ENCODE data around the gene EIF3L. TPM values are rescaled to one million over a fixed set of nuclear protein-coding genes. Genes with fewer than 3 reads are reported as not detected.
A peak's percentile ranks its signal among the peaks of the same experiment; 100 is the strongest.

The EIF3L gene
- polyA plus RNA-seq, 3 donors = 209 to 503 (median 246) TPM

GRCh38 chr22:37911697-37912096 lies 62.5 kb downstream of the EIF3L start:
- DNase-seq = no peak
- Histone ChIP-seq H3K27me3 (ENCODE audit: control insufficient read depth in 2 of 2, insufficient read depth in 2 of 2, low read length in 2 of 2) (no peaks in the 10 kb centered on the region), H3K4me2 (replicated peaks; ENCODE audit: extremely low read depth, low read length, poor library complexity, severe bottlenecking) (no peak overlapping the region), H3K36me3 (replicated peaks in 1 of 2; ENCODE audit: control insufficient read depth in 1 of 2, insufficient read depth in 2 of 2, low read length in 2 of 2) (peaks cover 6 to 13% of the 10 kb centered on the region in 2 donors), H3K27ac (ENCODE audit: low read depth in 1 of 2, low read length in 2 of 2) (no peak overlapping the region), H3K9me3 (replicated peaks in 1 of 2; ENCODE audit: control insufficient read depth in 1 of 2, insufficient read depth in 1 of 2, low read length in 2 of 2) (no peaks in the 10 kb centered on the region), H3K4me1 (ENCODE audit: control insufficient read depth in 1 of 2, insufficient read depth in 2 of 2, low read length in 2 of 2) (peaks cover 8 to 12% of the 10 kb centered on the region in 2 donors), H3K79me2 (ENCODE audit: insufficient read depth, low read length) (no peaks in the 10 kb centered on the region), H3K4me3 (replicated peaks in 1 of 3; ENCODE audit: low read depth in 2 of 3, low read length in 3 of 3) (no peak overlapping the region), H2AFZ (ENCODE audit: insufficient read depth, low read depth, low read length, poor library complexity, severe bottlenecking) (no peak overlapping the region), H3K9ac (ENCODE audit: insufficient read depth, low read length, poor library complexity, severe bottlenecking) (no peak overlapping the region), H4K20me1 (ENCODE audit: insufficient read depth, low read length) (peaks cover 5% of the 10 kb centered on the region)
- intact Hi-C loops (cut with micrococcal nuclease) = no loop called here
- peaks cover 22 to 29% of the 10 kb centered on the region in 2 donors for H3K36me3 Mint-ChIP-seq
- H3K4me3 Mint-ChIP-seq = no peak overlapping the region
- H3K27ac Mint-ChIP-seq = peak overlapping the region in 1 of 7 donors; percentile 13
- H3K27me3 Mint-ChIP-seq (ENCODE audit: low read depth in 3 of 3) = peaks cover 0 to 4% (median 2%) of the 10 kb centered on the region in 3 donors
- no peaks in the 10 kb centered on the region for H3K9me3 Mint-ChIP-seq
- H3K4me1 Mint-ChIP-seq = peaks cover 16% of the 10 kb centered on the region
- 96% methylated on average over 2 of the region's 8 CpGs for WGBS (ENCODE audit: insufficient coverage)
- no peak for TF ChIP-seq CTCF (IDR thresholded peaks at IDR 0.05)

- no peaks in the 10 kb centered on the region for H3K79me2 ChIP-seq (ENCODE audit: insufficient read depth, low read length)
Measured at GRCh38 chr22:37912171-37912570, 63.0 kb downstream of the EIF3L start.

More at GRCh38 chr22:37912171-37912570, 63.0 kb downstream of the EIF3L start:
- peaks cover 3 to 7% of the 10 kb centered on the region in 2 donors for H3K4me1 ChIP-seq (ENCODE audit: control insufficient read depth in 1 of 2, insufficient read depth in 2 of 2, low read length in 2 of 2)
- DNase-seq = no peak
- WGBS (ENCODE audit: insufficient coverage) = no CpG with 5 or more reads among the region's 8 CpGs
- H3K9ac ChIP-seq (ENCODE audit: insufficient read depth, low read length, poor library complexity, severe bottlenecking) = no peak overlapping the region
- Mint-ChIP-seq H3K27me3 (ENCODE audit: low read depth in 3 of 3) (peaks cover 0 to 4% (median 2%) of the 10 kb centered on the region in 3 donors), H3K27ac (no peak overlapping the region), H3K4me1 (peaks cover 12% of the 10 kb centered on the region), H3K36me3 (peaks cover 22 to 32% of the 10 kb centered on the region in 2 donors), H3K4me3 (no peak overlapping the region), H3K9me3 (no peaks in the 10 kb centered on the region)
- no peaks in the 10 kb centered on the region for H3K9me3 ChIP-seq (replicated peaks in 1 of 2; ENCODE audit: control insufficient read depth in 1 of 2, insufficient read depth in 1 of 2, low read length in 2 of 2)
- H3K36me3 ChIP-seq (replicated peaks in 1 of 2; ENCODE audit: control insufficient read depth in 1 of 2, insufficient read depth in 2 of 2, low read length in 2 of 2) = peaks cover 7 to 18% of the 10 kb centered on the region in 2 donors
- no peak overlapping the region for H3K27ac ChIP-seq (ENCODE audit: low read depth in 1 of 2, low read length in 2 of 2)
- no peaks in the 10 kb centered on the region for H3K27me3 ChIP-seq (ENCODE audit: control insufficient read depth in 2 of 2, insufficient read depth in 2 of 2, low read length in 2 of 2)
- intact Hi-C loops (cut with micrococcal nuclease) = no loop called here
- H3K4me3 ChIP-seq (replicated peaks in 1 of 3; ENCODE audit: low read depth in 2 of 3, low read length in 3 of 3) = no peak overlapping the region
- peaks cover 5% of the 10 kb centered on the region for H4K20me1 ChIP-seq (ENCODE audit: insufficient read depth, low read length)
- no peak overlapping the region for H3K4me2 ChIP-seq (replicated peaks; ENCODE audit: extremely low read depth, low read length, poor library complexity, severe bottlenecking)
- TF ChIP-seq CTCF (IDR thresholded peaks at IDR 0.05) = no peak
- H2AFZ ChIP-seq (ENCODE audit: insufficient read depth, low read depth, low read length, poor library complexity, severe bottlenecking) = no peak overlapping the region
